GM04504 (cell line): Measurements from ENCODE around the gene P2RX3.

Source experiments
- DNase-seq: peaks from one replicate; pipeline ENCODE4 v3.0.0-alpha.2; 2012; ENCODE audit warnings: low read depth

Gene P2RX3

DNA sequence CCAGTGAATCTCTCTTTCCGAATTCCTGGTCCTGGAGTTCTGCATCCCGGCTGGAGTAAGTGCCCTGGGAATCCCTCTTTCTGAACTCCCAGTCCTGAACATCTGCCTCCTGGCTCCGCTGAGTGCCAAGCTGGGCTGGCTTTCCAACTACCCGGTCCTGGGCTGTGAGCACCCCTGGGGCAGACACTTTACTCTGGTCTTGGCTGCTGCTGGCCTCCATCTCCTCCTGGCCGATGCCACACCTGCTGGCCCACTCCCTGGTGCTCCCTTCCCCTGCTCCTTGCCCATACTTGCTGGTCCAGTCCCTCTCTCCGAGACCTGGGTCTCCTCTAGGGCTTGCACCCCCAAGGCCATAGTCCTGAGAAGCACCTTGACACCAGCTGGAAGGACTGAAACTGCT, 28.1 kb upstream of the P2RX3 start:
- DNase-seq = no peak

DNA sequence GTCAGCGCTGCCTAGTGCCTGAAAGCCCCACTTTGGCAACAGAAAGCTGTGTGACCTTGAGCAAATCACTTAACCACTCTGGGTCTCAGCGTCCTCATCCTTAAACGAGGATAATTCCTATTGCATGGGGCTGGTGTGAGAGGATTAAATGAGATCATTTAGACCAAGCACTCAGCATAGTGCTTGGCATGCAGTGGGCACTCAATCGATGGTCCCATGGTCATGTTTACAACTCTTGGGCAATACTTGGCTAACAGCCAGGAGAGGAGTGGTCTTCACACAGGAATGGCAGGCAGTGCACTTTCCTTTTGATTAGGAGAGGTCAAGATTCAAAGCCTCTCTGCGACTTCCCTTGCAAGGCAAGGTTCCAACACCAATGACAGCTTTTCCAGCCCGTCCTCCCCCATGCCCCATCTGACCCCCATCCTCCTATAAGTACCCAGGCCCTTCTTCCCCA, 27.5 kb upstream of the P2RX3 start:
- DNase-seq = no peak

DNA sequence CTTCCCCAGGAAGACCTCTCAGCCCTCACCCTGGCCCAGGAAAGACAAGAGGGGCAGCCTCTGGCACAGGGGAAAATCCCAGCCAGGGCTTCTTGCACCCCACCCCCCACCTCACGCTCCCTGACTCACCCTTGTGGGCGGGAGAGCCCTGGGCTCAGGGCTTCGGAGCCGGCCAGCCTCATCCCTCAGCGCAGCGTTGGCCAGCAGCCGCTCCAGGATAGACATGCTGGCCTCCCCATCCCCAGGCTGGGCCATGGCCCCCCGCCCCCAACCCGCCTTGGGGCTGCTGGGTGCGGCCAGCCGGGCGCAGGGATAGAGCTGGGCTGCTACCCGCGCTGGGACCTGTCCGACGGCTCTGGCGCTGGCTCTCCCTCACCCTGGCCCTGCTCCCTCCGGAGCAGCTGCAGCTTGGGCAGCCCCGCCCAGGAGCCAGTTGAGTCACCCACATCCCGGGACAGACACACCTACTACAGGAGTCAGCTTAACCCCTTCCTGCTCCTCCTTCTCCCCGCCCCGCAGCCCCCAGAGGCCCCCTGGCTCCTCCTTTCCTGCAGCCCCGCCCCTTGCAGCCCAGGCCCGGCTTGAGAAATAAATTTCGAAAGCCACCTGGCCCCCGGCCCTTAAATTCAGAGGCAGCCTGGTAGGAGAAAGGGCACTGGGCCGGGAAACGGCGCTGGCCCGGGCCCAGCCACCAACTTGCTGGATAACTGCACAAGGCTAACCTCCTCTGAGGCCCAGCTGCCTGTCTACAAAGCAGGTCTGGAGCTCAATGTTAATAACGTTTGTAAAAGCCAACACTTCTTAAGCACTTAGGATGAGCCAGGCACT, 26.8 kb upstream of the P2RX3 start:
- DNase-seq = peak; percentile 93

DNA sequence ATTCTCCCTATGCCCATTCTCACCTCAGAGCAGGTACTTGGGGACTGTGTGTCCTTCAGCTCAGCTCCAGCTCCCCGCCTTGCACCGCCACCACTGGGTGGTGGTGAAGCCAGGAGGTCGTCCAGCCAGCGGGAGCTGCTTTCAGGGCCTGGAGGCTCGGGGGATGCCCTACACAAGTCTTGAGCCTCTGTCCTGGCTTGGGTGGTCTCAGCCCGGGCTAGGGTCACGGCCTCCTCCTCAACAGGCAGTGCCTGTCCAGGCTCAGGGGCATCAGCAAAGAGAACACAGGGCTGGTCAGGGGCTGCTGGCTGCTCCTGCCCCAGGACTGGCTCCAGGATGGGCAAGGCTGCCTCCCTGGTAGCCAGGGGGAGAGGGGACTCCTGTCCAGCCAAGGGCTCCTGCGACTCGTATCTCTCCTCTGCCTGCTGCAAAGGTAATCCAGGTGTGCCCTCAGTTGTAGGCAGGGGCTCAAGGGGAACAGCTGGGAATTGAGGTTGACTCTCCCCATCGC, 25.6 kb upstream of the P2RX3 start:
- no peak for DNase-seq

DNA sequence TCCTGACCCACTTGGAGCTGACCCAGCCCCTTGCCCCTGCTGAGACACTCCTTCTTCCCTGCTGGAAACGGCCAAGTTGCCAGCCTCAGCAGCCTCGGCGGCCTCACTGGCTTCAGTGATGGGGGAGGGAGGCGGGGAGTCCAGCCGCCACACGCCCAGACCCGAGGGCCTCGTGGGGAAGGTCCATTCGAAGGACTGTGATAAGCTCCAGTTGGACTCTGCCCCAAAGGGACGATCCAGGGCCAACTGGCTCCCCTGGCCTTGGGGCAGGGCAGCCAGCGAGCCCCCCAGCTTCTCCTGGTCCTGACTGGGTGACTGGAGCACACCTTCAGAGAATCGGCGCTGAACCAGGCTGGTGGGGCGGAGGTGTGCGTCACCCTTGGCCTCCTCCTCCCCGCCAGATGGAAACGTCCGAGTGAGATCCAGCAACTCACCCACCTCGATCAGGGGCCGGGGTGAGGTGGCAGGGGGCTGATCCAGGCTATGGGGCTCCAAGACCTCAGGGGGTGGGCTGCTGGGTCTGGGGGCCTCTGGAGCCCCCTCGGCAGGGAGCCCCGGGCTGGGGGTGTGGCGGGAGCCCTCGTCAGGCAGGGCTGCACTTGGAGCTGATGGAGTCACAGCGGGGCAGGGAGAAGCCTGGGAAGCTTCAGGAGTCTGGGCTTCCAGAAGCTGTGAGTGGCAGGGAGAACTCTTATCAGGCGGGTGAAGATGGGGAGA, 24.9 kb upstream of the P2RX3 start:
- no peak for DNase-seq

DNA sequence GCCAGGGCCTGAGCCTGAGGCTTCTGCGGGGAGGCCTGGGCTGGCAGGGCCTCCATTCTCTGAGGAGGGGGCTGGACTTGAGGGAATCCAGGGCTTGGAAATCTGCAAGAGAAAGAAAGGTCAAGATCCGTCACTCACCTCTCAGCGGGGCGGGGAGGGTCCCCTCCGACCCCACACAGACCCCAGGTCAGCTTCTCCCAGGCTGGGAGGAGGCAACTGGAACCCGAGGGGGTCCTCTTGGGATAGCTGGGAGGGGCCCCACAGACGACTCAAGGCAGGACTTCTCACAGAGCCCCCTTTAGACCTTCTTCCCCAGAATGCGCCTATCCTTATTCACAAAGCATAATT, 24.4 kb upstream of the P2RX3 start:
- no peak for DNase-seq

DNA sequence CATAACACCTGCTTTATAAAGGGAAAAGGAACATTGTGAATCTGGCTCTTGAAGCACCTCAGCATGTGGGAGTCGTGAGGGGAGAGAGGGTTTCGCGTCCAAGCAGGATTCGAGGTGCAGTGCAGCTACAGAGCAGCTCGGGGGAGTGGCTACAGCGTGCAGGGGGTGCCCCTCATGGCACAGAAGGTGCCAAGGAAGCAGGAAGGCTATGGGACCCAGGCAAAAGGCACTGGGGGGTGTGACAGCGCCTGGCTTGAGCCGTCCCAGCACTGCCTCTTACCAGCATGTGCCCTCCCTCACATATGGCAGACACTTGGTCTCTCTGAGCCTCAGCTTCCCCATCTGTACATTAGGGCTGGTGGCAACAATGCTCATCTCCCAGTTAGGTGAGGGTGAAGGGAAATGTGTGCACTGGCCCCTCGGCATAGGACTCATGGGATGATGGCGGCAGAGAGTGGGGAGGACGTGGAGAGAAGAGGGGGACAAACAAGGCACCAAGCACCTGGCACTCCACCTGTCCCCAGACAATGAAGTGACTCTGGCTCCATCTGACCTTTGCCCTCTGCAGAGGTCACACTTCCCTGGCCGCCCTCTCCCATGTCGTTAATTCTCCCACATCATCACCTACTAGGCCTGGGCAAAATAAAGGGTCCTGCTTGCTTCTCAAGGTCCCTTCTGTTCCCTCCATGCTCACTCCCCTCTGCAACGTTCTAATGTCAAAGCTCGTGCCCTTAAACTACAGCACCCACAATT, 23.8 kb upstream of the P2RX3 start:
- no peak for DNase-seq

DNA sequence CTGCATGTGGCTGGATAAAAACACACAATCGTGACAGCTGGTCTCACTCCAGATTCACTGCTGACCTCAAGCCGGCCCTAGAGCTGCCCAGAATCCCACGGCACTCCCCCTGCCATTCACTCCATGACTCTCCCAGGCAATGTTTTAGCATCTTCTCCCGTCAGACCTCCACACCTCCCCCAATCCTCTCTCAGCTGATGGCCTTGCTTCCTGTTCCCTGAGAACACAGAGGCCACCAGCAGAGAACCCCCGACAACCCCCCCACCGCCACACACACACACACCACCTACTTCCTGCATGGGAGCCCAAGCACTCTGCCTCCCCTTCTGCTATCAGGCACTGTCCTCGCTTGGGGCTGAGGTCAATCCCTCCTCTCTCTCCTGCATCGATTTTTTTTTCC, 22.7 kb upstream of the P2RX3 start:
- DNase-seq = no peak

DNA sequence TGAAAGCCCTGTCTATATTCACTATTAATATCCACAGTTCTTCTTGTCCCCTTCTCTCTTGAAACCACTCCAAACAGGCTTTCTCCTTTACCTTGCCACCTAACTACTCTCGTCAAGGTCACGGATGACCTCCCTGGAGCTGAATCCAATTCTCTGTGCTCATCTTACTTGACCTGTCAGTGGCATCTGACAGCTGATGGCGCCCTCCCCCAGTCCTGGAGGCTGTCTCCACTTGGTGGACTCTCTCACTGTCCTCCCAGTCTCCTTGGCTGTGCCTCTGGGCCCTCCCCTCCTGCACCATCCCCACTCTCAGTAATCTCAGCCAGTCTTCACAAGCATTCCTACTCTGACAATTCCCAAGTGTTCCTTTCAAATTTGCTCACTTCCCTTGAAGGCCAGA, 22.1 kb upstream of the P2RX3 start:
- no peak for DNase-seq

DNA sequence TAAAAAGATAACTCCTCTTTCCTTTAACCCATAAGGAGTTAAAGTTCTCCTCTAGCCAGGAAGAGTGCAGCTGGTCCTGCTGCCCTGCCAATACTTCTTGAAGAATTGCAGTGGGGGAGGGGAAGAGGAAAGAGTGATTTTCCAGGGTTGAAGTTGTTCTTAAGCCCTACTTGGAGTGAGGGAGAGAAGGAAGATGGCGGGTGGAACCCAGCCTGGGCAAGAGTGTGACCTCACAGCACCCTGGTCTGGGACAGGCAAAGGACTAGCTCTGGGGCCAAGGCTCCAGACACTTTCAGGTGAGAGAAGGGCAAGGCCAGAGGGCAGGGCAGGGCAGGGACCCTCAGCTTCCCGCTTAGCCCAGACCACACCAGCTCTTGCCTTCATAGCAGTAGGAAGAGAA, 20.0 kb upstream of the P2RX3 start:
- no peak for DNase-seq

DNA sequence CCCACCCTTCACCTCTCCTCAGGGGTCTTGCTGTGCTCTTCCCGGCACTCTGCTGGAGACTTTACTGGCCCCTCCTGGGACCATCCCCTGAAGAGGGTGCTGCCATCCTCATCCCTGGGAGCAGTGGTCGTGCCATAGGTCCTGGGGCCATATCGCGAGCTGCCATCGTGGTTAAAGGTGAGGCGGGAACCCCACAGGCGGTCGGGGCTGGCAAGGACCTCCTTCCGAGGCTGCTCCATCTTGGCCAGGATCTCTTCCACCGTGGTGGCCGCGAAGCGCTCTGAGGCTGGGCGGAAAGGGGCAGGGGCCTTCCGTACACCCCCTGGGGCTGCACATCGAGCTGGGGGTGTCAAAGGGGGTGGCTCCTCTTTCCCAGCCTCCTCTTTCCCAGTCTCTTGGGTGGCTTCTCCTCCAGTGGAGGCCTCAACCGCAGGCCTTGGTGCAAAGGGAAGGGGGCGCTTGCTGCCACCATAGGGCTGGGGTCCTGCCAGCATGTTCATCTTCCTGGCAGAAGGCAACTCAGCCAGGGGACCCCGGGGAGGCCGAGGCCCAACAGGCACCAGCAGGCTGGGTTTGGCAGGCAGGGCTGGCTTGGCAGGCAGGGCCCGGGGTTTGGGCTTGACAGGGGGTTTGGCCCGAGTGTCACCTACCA, 18.0 kb upstream of the P2RX3 start:
- no peak for DNase-seq

DNA sequence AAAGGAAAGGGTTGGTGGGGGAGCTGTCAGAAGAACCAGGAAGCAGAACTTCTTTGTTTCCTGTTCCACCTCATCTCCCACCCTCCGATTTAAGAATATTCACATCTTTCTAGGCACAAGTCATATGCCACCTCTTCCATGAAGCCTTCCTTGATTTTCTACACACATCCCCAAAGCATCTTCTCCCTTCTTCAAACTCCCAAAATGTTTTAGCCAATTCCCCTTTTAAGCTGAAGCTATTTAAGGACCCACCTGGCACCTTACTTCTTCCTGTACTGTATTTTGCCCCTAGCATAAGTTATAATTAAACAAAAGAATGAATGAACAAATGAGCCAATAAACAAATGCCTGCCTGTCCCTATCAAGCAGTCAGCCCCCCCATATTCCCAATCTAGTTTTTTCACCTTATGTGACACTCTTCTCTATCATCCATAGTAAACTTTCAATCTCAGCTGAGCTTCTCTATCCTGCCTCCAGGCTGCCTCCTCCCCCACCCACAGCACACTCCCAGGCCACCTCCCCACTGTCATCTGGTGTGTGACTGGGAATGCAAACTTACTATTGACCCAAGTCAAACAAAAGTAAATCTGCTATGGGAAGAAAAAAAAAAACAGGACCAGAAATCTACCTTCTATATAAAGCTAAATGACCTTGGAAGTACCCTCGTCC, 17.3 kb upstream of the P2RX3 start:
- no peak for DNase-seq

DNA sequence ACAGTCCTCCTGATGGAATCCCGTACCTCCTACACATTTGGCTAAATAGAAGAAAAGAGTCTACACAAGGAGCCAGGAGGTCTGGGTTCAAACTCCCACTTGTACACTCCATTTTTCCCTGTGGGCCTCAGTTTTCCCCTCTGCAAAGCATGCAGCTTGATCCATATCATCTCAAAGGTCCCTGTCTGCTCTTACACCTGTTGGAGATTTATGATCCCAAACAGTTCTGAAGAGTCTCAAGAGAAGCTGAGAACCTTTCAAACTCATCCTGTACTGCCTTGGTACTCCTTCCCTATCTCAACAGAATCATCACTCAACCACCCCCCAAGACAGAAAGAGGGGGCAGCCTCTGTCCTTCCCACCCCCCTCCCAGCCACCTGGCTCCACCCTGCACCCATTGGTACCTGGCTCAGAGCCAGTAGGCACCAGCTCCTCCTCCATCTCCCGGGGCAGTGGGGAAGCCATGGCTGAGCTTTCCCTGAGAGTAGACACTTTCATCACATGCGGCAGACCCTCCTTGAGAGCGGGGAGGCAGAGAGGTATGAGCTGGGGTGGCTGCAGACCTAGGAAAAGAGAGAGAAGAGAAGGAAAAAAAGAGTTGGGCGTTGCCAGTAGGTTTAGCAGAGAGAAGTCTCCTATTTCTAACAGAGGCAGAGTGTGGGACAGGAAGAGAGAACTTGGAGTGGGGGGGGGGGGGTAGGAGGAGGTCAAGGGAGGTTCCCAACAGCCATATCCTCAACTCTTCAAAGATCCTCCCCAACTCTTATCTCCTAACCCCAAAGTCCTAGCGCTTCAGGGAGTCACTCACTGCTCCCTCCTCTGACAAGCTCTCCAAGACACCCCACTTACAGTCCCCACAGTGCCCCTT, 16.5 kb upstream of the P2RX3 start:
- DNase-seq = no peak

DNA sequence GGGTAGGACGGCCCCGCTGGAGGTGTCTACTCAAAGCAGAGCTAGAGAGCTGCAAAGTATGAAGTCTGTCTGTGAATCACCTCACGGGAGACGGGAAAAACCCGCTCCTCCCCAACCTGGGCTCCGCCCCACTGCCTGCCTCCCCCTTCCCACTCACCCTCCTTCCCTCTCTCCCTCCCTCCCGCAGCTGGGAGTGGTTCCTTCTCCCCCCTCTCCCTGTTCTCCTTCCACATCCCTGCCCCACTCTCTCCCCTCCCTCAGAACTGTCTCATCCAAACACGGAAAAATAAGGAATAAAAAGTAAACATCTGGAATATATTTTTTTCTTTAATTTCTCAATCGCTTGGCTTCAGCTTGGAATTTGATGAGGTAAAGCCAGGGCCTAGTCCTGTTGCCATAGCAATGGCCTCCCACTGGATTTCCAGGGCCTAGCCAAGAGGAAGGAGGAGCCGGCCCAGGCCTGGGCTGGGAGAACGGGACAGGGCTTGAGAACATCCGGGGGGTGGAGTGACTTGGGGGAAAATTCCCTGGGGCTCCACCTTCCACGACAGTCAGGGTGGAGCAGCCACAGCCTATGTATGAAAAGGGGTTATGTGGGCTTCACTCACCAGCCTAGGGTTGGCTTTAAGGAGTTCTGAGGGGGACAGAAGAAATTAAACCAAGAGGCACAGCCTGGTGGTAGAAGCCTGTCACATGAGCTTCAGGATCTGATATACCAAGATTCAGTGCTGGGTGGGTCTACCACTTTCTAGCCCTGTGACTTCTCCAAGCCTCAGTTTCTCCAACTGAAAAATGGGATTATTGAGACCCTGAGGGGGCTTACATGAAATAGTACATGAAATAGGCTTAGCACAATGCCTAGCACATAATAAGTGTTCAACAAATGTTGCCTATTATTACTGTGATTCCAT, 15.6 kb upstream of the P2RX3 start:
- DNase-seq = peak; percentile 98

DNA sequence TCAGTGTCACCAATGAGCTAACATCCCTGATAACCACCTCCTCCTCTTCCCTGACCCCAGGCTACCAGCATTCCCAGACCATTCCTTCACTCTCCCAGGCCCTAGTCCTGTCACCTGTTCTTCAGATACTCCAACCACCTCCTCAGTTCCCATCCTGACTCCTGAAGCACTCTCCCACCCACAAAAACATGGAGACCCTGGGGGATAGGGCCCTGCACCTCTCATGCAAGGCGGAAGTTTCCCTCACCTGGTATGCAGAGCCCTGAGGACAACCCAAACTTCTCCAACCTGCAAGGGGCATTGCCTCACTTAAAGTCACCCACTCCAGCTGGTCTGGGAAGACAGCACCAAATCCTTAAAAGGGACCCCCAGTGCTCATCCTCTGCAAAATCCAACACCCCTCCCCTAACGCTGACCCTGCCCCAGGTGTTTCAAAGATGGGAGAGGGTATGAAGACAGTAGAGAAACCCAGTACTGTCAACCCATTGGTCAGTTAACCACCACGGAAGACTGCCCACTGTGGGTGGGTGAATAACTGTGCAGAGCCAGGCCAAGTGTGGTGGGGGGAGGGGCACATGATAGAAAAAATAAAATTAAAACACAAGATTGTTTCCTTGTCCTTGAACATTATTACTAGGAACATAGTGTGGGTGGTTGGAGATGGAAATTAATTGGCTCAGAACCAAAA, 14.8 kb upstream of the P2RX3 start:
- no peak for DNase-seq

DNA sequence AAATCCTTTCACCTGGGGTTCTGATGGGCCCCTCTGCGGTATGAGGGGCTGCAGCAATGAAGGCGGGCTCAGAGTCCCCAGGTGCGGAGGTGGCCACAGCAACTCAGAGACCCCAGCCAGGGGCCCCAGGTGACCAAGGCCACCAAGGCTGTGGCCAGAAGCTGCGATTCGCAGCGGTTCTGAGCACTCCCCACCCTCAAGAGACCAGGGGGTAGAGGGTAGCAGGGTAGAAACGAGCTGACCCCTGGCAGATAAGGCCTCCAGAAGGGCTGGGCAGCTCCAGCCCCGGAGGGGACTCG, 14.3 kb upstream of the P2RX3 start:
- no peak for DNase-seq

DNA sequence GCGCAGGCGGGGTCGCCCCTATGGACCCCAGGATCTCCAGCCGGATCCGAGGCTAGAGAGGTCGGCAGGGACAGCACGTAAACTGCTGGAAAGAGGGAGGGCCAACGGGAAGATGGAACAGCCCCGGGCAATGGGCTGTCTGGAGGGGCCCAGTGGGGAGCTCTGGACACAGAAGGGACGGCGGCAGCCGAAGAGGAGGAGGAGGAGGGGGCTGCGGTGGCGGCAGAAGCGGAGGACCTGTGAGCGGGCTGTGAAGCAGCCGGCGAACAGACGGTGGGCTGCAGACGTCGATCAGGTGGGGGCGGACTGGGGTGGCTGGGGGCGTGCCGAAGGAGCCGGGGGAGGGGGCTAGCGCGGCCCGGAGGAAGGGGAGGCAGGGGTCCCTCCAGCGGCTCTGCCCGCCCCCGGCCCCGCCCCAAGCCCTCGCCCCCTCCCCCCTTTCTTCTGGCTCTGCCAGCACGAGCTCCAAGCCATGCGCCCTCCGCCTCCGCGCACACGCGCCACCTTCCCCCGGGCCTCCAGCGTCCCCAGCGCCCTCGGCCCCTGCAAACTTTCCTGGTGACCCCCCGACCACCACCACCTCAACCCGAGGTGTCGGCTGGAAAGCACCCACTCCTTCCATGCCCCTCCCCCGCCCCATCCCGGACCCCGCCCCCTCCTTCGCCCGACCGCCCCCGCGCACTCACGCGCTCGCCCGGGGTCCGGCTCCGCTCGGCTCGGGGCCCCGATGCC, 13.8 kb upstream of the P2RX3 start:
- no peak for DNase-seq
